OCI-LY7 (cell line): ENCODE results near the gene EXOC3L2. TPM values are rescaled to one million over a fixed set of nuclear protein-coding genes. Genes with fewer than 3 reads are reported as not detected.

Experiments used
- BruUV-seq: library from RNA; stranded (reverse); fragments of 400-500 nt; replicated peaks from 2 replicates; lab custom pipeline; 2021; lab: Mats Ljungman, UMichigan
- CTCF ChIA-PET: fragments of 300-600 bp; sonication (Branson Sonifier 250); formaldehyde crosslinking; loops from one replicate; lab custom pipeline; 2022; ENCODE audit warnings: antibody characterized with exemption; ENCODE audit not compliant: unreplicated experiment; lab: Charles Lee
- POLR2A ChIA-PET: fragments of 300-600 bp; sonication (Branson Sonifier 250); formaldehyde crosslinking; loops from one replicate; lab custom pipeline; 2022; ENCODE audit warnings: antibody characterized with exemption; lab: Charles Lee
- DNase-seq: peaks from one replicate; pipeline ENCODE4 v3.0.0-alpha.2; 2015; ENCODE audit warnings: low spot score
- H2AFZ ChIP-seq: fragments of 200-600 bp; sonication (generic), shearing (Covaris generic); 2 replicates; pipeline ENCODE4 v1.6.1; 2014; ENCODE audit warnings: mild to moderate bottlenecking, antibody characterized with exemption, low read length, moderate library complexity
- H3K27ac ChIP-seq: fragments of 200-600 bp; sonication (generic); 2 replicates; pipeline ENCODE4 v1.5.1; 2014; ENCODE audit warnings: mixed run types, low read depth, mild to moderate bottlenecking, moderate library complexity, low read length, inconsistent platforms; ENCODE audit not compliant: poor library complexity, severe bottlenecking
- H3K36me3 ChIP-seq: fragments of 200-600 bp; sonication (generic); 2 replicates; pipeline ENCODE4 v1.6.1; 2014; ENCODE audit warnings: mild to moderate bottlenecking, antibody characterized with exemption, low read length, moderate library complexity, mixed read lengths; ENCODE audit not compliant: insufficient read depth
- H3K4me1 ChIP-seq: fragments of 200-600 bp; sonication (generic); 2 replicates; pipeline ENCODE4 v1.5.1; 2014; ENCODE audit warnings: mild to moderate bottlenecking, low read length; ENCODE audit not compliant: insufficient read depth, poor library complexity, severe bottlenecking
- H3K4me2 ChIP-seq: fragments of 200-600 bp; sonication (generic); 2 replicates; pipeline ENCODE4 v1.6.1; 2014; ENCODE audit warnings: mild to moderate bottlenecking, low read length
- H3K4me3 ChIP-seq: fragments of 200-600 bp; sonication (generic); 2 replicates; pipeline ENCODE4 v1.5.1; 2014; ENCODE audit warnings: mild to moderate bottlenecking, low read depth, low read length; ENCODE audit not compliant: poor library complexity, severe bottlenecking
- H3K79me2 ChIP-seq: fragments of 200-600 bp; sonication (generic); 2 replicates; pipeline ENCODE4 v1.6.1; 2016; ENCODE audit warnings: low read depth, mild to moderate bottlenecking, low read length, moderate library complexity, mixed read lengths; ENCODE audit not compliant: insufficient read depth
- H3K9me2 ChIP-seq: fragments of 200-600 bp; sonication (generic); 2 replicates; pipeline ENCODE4 v1.6.1; 2016; ENCODE audit warnings: mild to moderate bottlenecking, low read length, mixed read lengths; ENCODE audit not compliant: insufficient read depth
- H3K9me3 ChIP-seq: fragments of 200-600 bp; sonication (generic); 2 replicates; pipeline ENCODE4 v1.6.1; 2014; ENCODE audit warnings: mild to moderate bottlenecking, mixed run types, low read length, mixed read lengths
- H4K20me1 ChIP-seq: fragments of 200-600 bp; sonication (generic); 2 replicates; pipeline ENCODE4 v1.6.1; 2014; ENCODE audit warnings: mild to moderate bottlenecking, antibody characterized with exemption, low read length, moderate library complexity, mixed read lengths; ENCODE audit not compliant: insufficient read depth
- EZH2phosphoT487 ChIP-seq: fragments of 200-600 bp; sonication (generic); IDR thresholded peaks from 2 replicates; pipeline ENCODE4 v1.6.1; 2018; ENCODE audit warnings: low read depth, borderline replicate concordance, mild to moderate bottlenecking, mixed run types, antibody characterized with exemption, low read length, moderate library complexity, mixed read lengths
- intact Hi-C: fragments of 100-400 bp; cut with micrococcal nuclease; formaldehyde crosslinking; loops from one replicate; pipeline ENCODE4 v1.10.0; 2022; ENCODE audit not compliant: unreplicated experiment
- total RNA-seq, 2 experiments: library from RNA; depleted of rRNA in 1 of 2; stranded (reverse); fragments of >200 nt in 1 of 2; shearing (Covaris generic) in 1 of 2; gene quantifications; 2 replicates each; pipeline ENCODE4 v1.2.3, GENCODE V29; 2014 to 2022
- TF ChIP-seq, protein P1 (sequence below): fragments of 200-600 bp; sonication (generic); conservative IDR thresholded peaks from 2 replicates; pipeline ENCODE4 v1.5.1; 2014; ENCODE audit warnings: mild to moderate bottlenecking, antibody characterized with exemption, low read length, moderate library complexity, mixed read lengths

Gene EXOC3L2
- total RNA-seq, 2 experiments from 2014 or later = not detected

DNA sequence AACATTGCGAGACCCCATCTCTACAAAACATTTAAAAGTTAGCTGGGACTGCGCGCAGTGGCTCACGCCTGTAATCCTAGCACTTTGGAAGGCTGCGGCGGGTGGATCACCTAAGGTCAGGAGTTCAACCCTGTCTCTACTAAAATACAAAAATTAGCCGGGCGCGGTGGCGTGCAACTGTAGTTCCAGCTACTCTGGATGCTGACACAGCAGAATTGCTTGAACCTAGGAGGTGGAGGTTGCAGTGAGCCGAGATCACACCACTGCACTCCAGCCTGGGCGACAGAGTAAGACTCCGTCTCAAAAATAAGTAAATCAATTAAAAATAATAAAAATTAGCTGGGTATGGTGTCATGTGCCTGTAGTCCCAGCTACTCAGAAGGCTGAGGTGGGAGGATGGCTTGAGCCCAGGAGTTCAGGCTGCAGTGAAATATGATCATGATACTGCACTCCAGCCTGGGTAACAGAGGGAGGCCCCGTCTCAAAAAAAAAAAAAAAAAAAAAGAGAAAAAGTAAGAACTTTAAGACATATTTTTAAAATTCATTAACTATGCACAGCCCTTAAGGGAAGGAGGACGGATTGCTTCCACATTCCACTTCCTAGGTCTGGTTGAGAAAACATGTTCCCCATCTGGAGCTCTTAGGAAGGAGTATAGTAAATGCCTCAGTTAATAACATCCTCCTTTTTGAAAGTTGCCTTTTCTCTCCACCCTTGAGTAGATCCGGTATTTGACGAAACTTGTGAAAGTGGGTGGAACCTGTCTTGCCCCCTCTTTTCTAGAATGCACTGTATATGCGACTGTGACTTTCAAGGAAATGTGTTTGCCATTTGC is 26.1 kb downstream of the EXOC3L2 start:
- POLR2A ChIA-PET = no interaction called here
- no peak for TF ChIP-seq EZH2phosphoT487
- TF ChIP-seq, protein P1, sequence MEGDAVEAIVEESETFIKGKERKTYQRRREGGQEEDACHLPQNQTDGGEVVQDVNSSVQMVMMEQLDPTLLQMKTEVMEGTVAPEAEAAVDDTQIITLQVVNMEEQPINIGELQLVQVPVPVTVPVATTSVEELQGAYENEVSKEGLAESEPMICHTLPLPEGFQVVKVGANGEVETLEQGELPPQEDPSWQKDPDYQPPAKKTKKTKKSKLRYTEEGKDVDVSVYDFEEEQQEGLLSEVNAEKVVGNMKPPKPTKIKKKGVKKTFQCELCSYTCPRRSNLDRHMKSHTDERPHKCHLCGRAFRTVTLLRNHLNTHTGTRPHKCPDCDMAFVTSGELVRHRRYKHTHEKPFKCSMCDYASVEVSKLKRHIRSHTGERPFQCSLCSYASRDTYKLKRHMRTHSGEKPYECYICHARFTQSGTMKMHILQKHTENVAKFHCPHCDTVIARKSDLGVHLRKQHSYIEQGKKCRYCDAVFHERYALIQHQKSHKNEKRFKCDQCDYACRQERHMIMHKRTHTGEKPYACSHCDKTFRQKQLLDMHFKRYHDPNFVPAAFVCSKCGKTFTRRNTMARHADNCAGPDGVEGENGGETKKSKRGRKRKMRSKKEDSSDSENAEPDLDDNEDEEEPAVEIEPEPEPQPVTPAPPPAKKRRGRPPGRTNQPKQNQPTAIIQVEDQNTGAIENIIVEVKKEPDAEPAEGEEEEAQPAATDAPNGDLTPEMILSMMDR = no peak
- H3K9me3 ChIP-seq = no peaks in the 10 kb centered on the region
- no peaks in the 10 kb centered on the region for H3K79me2 ChIP-seq
- no peaks in the 10 kb centered on the region for H4K20me1 ChIP-seq
- no peak overlapping the region for H3K4me2 ChIP-seq
- no peak overlapping the region for H3K4me3 ChIP-seq
- no peaks in the 10 kb centered on the region for H3K9me2 ChIP-seq
- H3K36me3 ChIP-seq = no peaks in the 10 kb centered on the region
- no peaks in the 10 kb centered on the region for H3K4me1 ChIP-seq
- CTCF ChIA-PET = no interaction called here
- no TSS peak for BruUV-seq
- no peak overlapping the region for H3K27ac ChIP-seq
- intact Hi-C loops = no loop called here
- no peak for DNase-seq
- H2AFZ ChIP-seq = no peak overlapping the region

DNA sequence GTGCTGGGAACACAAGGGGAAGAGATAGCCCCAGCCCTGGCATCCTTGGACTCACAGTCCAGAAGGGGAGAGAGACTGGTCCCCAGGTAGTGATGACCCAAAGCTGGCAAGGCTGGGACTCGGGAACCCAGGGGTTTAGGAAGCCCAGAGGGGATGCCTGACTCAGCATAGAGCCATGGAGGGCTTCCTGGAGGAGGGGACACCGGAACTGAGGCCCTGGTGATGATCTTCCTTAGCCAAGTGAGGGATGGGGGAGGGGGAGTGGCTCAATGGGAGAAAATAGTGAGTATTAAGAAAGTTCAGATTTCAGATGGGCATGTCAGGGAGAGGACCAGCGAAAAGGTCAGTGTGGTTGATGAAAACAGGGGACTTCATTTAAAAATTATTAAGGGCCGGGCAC is 26.8 kb downstream of the EXOC3L2 start:
- no TSS peak for BruUV-seq
- DNase-seq = no peak

More for the DNA sequence above, 26.8 kb downstream of the EXOC3L2 start:
- Histone ChIP-seq H3K9me3 (no peaks in the 10 kb centered on the region), H3K27ac (no peak overlapping the region), H3K4me3 (no peak overlapping the region), H3K79me2 (no peaks in the 10 kb centered on the region), H3K4me2 (no peak overlapping the region), H4K20me1 (no peaks in the 10 kb centered on the region), H3K36me3 (no peaks in the 10 kb centered on the region), H3K4me1 (no peaks in the 10 kb centered on the region), H2AFZ (no peak overlapping the region), H3K9me2 (no peaks in the 10 kb centered on the region)
- ChIA-PET POLR2A (no interaction called here), CTCF (no interaction called here)
- intact Hi-C loops = no loop called here
- TF ChIP-seq, protein P1 = no peak
- no peak for TF ChIP-seq EZH2phosphoT487
